Dermis microvascular lymphatic vessel endothelial cell (primary cell): ENCODE measurements around the gene SCAMP2. TPM values are rescaled to one million over a fixed set of nuclear protein-coding genes. Genes with fewer than 3 reads are reported as not detected.
A peak's percentile ranks its signal among the peaks of the same experiment; 100 is the strongest.

Source experiments
- DNase-seq, 2 donors: peaks; one replicate each; pipeline versions ENCODE4 v3.0.0 to v3.0.0-alpha.2; 2010; ENCODE audit warnings: low read depth in 2 of 2
- total RNA-seq: library from RNA; depleted of rRNA; stranded (reverse); fragments of >200 nt; gene quantifications from 2 replicates; pipeline ENCODE4 v1.2.1, GENCODE V29; 2014

The SCAMP2 gene
- total RNA-seq, 1 donor from 2014 or later, result 12.3 TPM

DNA sequence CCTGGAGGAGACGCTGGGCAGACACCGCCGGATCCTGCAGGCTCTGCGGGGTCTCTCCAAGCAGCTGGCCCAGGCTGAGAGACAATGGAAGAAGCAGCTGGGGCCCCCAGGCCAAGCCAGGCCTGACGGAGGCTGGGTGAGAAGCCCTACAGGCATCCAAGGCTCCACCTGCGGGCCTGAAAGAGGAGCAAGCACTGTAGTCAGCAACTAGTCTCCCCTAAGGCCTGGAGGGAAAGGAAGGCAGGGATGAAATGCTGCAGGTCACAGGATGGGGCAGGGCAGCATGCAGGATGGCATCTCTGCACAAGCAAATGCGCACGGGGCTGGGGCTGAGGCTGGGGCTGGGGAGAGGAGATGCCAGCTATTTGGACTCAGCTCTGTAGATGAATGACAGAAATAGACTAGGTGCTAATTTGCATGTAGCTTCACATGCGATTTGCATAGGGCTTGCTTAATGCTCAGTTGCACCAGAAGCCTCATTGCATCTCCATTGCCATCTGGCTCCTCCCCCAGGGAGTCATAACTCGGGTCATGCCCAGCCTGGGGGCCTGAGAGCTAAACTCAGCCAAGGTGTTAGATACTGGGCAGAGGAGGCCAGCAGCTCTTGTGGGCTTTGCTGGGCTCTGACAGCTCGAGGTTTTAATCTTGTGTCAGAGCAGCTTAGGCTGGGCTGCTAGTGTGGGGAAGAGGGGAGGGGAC is 51.9 kb downstream of the SCAMP2 start:
- DNase-seq, result no peak

DNA sequence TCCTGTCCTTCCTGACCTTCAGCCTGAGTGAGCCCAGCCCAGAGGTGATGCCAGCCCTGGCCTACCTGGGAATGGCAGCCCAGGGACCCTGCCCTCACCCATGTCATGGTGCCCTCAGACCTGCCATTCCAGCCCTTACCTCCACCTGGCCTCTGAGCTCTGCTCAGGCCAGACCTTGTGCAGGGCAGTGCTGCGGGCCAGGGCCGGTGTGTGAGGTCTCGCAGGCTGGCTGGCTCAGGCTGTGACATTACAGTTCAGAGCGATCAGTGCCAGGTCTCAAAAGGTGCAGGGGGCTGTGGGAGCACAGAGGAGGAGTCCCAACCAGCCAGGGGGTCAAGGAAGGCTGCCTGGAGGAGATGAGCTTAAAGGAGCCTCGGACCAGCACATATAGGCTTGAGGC is 53.1 kb downstream of the SCAMP2 start:
- no peak for DNase-seq

DNA sequence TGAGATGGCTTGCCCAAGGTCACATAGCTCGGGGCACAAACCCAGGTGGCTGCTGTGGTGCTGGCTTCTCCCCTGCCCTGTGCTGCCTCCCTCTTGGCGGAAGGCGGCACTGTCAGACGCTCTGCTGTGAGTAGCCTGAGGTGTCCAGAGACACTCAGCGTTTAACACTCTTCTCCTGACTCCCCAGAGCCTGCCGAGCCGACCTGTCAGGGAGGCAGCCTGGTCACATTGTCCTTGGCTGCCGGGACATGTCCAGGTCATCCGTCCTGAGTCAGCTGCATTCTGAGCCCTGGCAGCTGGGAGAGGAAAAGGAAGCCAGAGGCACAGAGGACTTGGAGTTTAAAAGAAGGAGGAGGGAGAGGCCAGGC is 55.8 kb downstream of the SCAMP2 start:
- peak in 1 of 2 donors; percentile 49 for DNase-seq

DNA sequence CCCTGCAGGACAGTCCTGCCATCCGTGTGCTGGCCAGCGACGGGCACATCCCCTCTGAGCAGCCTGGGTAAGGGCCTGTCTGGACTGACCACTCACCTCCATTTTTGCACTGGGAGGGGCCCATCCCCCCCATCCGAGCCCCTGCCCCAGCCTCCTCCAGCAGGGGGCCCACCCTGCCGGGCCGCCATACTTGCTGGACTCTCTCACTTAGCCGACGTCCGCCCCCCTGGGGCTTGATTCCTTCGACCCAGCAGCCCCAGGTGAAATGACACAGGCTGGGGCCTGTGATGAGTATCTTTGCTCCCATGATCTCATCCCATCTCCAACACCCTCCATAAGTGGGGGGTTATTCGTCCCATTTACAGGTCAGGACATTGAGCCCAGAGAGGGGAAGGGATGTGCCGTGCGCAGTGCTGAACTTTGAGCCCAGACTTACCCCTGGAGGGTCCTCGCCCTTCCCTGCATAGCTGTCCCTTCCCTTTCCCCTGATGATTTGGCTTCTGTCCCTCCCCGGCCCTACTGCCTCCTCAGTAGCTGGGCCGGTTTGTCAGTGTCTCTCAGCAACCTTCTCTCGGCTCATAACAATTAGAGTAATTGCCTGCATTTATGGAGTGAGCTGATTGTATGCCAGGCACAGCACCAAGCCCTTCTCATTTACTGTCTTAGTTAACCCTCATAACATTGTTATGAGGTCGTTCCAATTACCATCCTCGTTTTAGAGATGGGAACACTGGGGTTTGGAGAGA is 56.4 kb downstream of the SCAMP2 start:
- DNase-seq, result no peak

DNA sequence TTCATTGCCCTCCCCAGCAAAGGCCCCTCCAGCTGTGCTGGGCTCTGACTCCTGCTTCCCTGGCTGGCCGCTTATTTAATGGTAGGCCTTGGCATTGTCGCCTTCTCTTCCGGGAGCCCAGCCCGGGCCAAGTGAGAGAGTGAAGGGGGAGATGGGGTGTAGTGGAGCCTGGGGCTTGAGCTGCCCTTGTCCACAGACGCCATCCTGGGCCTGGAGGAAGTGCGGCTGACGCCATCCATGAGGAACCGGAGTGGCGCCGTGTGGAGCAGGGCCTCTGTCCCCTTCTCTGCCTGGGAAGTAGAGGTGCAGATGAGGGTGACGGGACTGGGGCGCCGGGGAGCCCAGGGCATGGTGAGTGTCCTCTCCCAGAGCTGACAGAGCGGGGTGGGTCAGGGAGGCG is 57.2 kb downstream of the SCAMP2 start:
- DNase-seq, result no peak

DNA sequence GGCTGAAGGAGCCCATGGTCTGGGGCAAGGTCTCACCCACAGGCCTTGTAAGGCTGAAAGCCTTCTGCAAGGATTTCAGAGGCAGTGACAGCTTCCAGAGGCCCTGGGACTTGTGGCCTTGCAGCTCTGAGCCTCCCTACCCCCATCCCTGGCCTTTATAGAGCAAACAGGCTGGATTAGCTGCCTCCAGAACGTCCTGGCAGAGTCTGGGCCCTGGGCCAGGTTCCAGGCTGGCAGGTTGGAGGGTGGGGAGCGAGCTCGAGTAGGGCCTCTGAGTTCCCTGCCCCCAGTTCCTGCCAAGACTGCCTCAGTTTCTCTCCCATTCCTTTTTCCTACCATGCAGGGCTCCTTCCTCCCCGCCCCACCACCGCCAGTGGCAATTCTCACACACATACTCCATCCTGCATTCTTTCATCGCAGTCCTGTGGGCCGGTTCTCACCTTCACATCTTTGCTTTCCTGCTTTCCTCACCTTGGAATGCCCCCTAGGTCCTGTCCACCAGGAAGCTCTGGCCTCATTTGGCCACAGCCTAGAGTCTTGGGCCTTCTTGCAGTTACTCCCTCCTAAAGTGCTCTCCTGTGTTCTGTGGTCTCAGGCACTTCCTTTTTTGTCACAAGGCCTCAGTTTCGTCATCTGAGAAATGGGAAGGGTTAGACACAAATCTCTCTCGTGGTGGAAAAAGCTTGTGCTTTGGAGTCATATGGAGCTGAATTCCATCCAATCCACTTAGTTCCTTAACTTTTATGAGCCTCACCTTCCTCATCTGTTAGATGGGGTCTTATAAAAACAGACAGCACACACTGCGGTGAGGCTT is 57.8 kb downstream of the SCAMP2 start:
- DNase-seq, result no peak

DNA sequence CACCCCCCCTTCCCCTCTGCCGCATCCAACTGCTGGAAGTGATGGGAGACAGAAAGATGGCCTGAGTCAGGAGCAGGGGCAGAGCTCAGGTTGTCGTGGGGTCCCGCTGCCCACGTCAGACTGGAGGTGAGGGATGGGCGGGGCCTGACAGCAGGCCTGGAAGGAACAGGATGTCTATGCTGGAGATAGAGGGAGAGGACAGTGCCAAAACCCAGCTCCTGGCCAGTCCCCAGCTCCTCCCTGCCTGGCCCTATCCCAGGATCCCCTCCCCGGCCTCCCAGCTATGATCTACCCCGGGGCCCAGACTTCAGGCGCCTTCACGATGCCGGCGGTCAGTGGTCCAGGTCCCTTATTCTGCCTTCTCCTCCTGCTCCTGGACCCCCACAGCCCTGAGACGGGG is 60.6 kb downstream of the SCAMP2 start, which contains the start of gene LMAN1L:
Gene LMAN1L, plus strand, starts transcription at position 303 of the 400 bp plus-strand sequence. Its CDS starts 20 bp downstream, at position 323.
- no peak for DNase-seq

DNA sequence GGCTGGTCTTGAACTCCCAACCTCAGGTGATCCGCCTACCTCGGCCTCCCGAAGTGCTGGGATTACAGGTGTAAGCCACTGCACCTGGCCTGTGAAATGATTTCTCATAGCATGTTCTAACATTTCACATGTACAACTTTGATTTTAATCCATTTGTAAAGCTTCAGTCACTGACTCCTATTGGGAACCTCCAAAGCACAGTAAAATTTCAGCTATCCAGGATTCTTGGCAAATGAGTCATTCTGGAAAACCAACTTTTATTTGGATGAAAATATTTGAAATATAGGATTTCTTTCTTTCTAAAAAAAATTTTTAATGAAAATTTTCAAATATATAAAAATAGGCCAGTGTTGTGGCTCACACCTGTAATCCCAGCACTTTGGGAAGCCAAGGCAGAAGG is 63.2 kb downstream of the SCAMP2 start:
- DNase-seq, result no peak

DNA sequence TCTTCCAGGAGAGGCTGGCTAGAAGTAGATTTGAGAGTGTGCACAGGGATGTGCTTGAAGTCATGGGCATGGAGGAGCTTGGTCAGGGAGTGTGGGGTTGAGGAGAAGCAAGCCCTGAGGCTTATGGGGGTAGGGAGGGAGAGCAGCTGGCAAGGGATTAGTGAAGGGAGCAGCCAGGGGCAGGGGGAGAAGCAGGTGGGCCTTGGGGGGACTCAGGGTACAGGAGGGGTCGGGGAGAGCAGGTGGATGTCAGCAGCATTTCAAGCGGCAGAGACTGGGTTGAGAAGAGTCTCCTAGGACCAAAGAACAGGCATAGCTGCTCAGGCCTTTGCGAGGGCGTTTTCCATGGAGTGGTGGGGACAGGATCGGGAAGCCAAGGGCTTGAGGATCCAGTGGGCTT is 63.9 kb downstream of the SCAMP2 start:
- no peak for DNase-seq

DNA sequence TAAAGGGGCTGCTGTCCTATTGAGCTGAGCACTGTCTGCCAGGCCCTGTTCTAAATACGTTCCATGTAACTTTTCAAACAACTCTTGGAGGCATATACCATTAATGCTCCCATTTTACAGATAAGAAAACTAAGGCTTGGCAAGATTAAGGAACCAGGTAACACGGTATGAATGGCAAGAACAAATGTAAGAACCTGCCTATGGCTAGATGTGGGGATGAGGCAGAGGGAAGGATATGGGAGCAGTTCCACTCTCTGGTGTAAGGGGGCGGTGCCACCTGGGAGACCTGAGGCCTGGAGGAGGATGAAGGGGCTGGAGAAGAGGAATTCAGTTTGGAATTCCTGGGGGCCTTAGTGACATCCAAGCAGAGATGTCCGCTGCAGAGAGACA is 64.3 kb downstream of the SCAMP2 start:
- no peak for DNase-seq

DNA sequence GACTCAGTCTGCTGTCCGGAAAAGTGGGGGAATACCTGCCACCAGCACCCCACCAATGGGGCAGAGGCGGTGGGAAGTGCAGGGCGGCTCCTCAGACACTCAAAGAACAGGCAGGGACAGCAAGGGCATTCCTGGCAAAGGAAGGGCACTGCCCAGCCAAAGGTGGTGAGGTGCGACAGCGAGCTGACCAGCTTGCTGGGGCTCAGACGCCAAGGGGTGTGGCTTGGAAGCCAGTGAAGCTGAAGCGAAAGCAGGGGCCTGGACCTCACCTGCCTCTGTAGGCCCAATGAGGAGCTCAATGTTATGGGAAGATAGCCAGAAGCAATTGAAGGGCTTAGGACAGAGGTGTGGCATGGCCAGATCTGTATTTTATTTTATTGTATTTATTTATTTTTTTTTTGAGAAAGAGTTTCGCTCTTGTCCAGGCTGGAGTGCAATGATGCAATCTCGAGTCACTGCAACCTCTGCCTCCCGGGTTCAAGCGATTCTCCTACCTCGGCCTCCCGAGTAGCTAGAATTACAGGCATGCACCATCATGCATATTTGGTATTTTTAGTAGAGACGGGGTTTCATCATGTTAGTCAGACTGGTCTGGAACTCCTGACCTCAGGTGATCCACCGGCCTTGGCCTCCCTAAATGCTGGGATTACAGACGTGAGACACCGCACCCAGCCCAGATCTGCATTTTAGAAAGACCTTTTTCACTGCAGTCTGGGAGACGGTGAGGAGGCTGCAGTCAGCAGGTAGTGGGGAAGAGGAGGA is 64.9 kb downstream of the SCAMP2 start:
- no peak for DNase-seq

DNA sequence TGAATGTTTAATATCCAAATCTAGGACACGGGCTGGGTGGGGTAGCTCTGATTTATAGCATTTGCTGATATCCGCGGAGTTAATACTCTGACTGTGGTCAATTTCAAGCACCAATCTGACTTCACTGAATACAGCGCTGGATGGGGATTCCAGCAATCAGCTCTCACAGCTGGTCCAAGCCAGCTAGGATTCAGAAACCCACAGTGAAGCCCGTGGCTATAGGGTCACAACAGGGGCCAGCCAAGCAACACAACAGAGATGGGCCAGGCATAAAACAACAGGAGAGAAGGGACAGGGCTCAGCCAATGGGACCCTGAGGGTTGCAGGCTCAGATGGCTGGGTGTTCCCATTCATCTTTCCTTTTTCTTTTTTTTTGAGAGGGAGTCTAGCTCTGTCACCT is 65.9 kb downstream of the SCAMP2 start:
- DNase-seq, result no peak

DNA sequence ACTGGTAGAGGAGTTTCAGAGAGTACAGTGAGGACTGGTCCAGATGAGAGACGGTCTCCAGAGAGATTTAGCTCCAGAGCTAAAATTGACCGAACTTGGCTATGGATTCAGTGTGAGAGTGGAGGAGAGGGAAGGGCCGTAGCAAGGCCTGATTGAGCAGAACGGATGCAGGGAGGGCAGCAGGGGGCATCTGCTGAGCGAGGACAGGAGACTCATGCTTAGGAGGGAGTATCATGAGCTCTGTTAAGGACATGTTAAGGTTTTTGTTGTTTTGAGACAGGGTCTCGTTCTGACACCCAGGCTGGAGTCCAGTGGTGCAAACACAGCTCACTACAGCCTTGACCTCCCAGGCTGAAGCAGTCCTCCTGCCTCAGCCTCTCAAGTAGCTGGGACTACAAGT is 68.2 kb downstream of the SCAMP2 start:
- DNase-seq, result no peak

DNA sequence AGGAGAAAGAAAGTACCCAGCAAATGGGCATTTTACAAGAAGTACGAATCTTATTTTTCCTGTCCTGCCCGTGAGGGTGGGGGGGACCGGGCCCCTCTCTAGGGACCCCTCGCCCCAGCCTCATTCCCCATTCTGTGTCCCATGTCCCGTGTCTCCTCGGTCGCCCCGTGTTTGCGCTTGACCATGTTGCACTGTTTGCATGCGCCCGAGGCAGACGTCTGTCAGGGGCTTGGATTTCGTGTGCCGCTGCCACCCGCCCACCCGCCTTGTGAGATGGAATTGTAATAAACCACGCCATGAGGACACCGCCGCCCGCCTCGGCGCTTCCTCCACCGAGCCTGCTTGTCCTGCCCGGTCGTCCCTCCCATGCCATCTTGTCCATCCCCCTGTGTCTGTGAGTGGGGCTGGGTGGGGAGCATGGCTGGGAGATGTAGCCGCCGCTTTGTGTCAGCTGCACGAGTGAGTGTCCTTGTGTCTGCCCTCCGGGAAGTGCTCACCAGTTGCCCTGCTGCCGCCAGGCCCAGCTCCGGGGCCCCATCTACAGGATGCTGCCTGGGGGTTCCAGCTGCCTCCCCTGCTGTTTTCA is 70.2 kb downstream of the SCAMP2 start:
- DNase-seq, result no peak

DNA sequence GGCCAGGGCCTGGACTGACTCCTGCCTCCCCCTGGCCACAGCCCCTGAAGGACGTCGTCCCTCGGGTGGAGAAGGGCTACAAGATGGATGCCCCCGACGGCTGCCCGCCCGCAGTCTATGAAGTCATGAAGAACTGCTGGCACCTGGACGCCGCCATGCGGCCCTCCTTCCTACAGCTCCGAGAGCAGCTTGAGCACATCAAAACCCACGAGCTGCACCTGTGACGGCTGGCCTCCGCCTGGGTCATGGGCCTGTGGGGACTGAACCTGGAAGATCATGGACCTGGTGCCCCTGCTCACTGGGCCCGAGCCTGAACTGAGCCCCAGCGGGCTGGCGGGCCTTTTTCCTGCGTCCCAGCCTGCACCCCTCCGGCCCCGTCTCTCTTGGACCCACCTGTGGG is 70.9 kb downstream of the SCAMP2 start:
- no peak for DNase-seq

DNA sequence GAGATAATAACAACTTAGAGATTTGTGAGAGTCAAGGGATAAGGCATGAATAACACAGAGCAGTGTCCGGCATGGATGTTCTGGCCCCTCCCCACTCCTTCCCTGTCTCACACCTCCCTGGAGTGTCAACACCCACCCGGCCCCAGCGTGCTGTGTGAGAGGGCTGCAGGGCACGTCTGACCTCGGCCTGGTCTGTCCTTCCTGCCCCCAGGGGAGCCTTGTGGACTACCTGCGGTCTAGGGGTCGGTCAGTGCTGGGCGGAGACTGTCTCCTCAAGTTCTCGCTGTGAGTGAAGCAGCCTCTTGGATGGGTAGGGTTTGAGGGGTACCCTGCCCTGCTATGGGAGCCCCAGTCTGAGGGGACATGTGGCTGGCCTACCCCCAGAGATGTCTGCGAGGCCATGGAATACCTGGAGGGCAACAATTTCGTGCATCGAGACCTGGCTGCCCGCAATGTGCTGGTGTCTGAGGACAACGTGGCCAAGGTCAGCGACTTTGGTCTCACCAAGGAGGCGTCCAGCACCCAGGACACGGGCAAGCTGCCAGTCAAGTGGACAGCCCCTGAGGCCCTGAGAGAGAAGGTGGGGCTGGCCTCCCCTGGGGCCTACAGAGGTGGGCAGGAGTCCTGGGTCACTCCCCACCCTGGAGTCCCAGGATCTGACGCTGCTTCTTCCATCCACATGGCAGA is 71.7 kb downstream of the SCAMP2 start:
- DNase-seq, result no peak

DNA sequence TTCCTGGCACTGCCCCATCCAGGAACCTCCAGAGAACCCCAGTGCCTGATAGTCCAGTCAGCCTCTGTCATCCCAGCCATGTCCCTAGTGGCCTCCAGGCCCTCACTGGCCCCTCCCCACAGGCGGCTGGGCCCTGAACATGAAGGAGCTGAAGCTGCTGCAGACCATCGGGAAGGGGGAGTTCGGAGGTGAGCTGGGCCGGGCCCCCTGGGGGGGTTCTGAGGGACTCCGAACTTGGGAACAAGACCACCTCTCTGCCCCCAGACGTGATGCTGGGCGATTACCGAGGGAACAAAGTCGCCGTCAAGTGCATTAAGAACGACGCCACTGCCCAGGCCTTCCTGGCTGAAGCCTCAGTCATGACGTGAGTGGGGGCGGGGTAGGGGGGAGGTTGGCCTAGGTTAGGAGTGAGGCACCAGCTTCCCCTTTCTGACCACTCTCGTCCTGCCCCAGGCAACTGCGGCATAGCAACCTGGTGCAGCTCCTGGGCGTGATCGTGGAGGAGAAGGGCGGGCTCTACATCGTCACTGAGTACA is 72.5 kb downstream of the SCAMP2 start:
- no peak for DNase-seq

DNA sequence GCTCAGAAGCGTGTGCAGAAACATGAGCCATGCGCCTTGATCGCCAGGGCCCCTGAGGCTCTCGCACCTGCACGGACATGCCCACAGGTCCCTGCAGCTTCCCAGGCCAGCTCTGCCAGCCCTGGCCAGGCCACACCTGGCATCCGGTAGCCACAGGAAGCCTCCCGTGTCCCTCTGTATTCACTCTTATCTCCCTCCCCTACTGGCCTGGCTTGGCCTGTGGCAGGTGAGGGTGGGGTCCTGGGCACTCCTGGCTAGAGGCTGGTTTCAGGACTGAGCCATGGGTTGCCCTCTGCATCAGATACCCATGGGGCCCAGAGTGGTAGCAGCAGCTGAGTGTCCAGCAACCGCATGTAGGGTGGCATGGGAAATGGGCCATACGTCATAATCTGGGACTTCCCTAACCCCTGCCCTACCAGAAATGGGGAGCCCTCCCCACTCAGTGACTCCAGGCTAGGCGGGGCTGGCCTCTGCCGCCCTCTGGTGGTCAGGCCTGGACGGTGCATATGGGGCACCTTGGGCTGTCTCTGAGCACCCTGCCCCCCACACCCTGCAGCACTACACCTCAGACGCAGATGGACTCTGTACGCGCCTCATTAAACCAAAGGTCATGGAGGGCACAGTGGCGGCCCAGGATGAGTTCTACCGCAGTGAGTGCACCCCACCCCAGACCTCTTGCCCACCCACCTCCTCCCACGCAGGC is 73.2 kb downstream of the SCAMP2 start:
- peak; percentile 28 to 62 for DNase-seq

DNA sequence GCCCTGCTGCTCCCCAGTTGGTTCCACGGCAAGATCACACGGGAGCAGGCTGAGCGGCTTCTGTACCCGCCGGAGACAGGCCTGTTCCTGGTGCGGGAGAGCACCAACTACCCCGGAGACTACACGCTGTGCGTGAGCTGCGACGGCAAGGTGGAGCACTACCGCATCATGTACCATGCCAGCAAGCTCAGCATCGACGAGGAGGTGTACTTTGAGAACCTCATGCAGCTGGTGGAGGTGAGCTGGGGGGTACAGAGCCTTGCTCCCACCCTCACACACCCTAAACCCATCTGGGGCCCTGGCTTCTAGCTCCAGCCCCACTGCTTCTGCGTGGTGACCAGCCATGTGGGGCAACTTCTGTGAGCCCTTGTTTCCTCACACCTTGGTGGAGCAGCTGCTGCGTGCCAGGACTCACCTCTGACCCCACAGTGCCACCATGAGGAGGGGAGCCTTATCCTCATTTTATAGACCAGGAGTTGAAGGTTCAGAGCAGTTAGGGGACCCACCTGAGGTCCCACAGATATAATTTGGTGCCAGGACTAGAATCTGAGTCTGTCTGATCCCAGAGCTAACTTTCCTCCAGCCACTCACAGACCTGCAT is 73.8 kb downstream of the SCAMP2 start:
- no peak for DNase-seq
